ENCODE results near the gene ZFP36L1. TPM values are rescaled to one million over a fixed set of nuclear protein-coding genes. Genes with fewer than 3 reads are reported as not detected.

ZFP36L1 gene
- total and polyA plus RNA-seq, 9 donors, result 50.6 to 241 (median 175) TPM

DNA sequence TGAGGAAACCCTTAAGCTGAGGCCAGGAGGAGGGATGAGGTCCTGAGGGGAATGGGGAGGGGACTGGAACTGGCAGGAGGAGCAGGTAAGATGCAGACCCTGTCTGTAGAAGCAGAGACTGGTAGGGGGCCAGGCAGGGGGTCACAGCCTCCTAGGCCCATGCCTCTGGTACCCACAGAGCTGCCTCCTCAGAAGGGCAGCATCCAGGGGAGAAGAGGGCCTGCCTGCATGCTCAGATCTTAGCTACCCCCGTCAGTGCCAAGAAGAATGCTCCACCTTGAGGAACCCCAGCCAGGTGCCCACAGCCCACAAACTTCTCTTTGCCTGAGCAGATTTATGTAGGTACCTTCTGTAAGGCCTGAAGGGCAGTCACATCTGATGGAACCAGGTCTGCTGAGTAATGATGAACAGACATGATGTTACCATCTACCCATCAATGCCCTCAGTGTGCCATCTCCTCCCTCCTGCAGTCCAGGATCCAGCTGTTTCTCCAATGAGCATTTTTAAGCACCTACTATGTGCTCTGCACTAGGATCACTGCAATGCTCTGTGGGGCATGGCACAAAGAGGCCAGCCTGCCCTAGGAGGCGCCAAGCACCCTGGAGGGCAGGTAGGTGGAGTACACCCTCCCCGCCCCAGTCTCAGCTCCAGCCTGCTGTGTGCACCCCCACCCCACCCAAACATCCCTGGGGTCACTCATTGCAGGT lies 24.8 kb upstream of the ZFP36L1 start:
- peaks cover 68% of the 10 kb centered on the region for H3K4me1 ChIP-seq (ENCODE audit: control insufficient read depth, insufficient read depth, low read length)
- peak overlapping the region; percentile 98 for H3K27ac ChIP-seq (ENCODE audit: low read length)
- 100% methylated on average over 1 of the region's 3 CpGs for WGBS (ENCODE audit: insufficient coverage)
- DNase-seq, result peak; percentile 14
- no peaks in the 10 kb centered on the region for H3K27me3 ChIP-seq (ENCODE audit: control insufficient read depth, insufficient read depth, low read length)
- no peak overlapping the region for H3K4me3 ChIP-seq (ENCODE audit: low read length)
- H3K36me3 ChIP-seq (ENCODE audit: control insufficient read depth, insufficient read depth, low read length), result no peaks in the 10 kb centered on the region
- H3K9me3 ChIP-seq (replicated peaks; ENCODE audit: control insufficient read depth, low read depth, low read length), result no peaks in the 10 kb centered on the region

DNA sequence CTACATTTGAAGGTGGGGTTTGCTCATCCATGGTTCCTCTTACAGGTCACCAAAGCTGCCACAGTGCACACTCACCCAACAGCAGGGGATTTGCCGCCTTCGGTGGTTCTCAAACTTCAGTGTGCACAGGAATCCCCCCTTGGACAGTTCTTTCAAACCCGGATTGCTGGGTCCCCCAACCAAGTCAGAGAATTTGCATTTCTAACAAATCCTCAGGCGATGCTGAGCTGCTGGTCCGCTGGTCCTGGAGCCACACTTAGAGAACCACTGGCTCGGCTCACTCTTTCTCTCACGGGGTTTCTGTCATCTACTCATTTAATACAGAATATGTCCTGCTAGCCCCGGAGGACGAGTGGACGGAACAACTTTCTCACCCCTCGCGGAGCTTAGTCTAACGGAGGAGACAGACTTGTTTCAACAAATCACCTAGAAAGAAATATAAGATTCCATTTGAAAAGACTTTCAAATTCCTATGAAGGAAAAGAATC lies 24.1 kb upstream of the ZFP36L1 start:
- no peak overlapping the region for H3K4me3 ChIP-seq (ENCODE audit: low read length)
- peaks cover 68% of the 10 kb centered on the region for H3K4me1 ChIP-seq (ENCODE audit: control insufficient read depth, insufficient read depth, low read length)
- H3K27me3 ChIP-seq (ENCODE audit: control insufficient read depth, insufficient read depth, low read length), result no peaks in the 10 kb centered on the region
- H3K27ac ChIP-seq (ENCODE audit: low read length), result peak overlapping the region; percentile 98
- no peaks in the 10 kb centered on the region for H3K9me3 ChIP-seq (replicated peaks; ENCODE audit: control insufficient read depth, low read depth, low read length)
- H3K36me3 ChIP-seq (ENCODE audit: control insufficient read depth, insufficient read depth, low read length), result no peaks in the 10 kb centered on the region
- 16% methylated on average over 7 of the region's 13 CpGs for WGBS (ENCODE audit: insufficient coverage)
- no peak for DNase-seq

DNA sequence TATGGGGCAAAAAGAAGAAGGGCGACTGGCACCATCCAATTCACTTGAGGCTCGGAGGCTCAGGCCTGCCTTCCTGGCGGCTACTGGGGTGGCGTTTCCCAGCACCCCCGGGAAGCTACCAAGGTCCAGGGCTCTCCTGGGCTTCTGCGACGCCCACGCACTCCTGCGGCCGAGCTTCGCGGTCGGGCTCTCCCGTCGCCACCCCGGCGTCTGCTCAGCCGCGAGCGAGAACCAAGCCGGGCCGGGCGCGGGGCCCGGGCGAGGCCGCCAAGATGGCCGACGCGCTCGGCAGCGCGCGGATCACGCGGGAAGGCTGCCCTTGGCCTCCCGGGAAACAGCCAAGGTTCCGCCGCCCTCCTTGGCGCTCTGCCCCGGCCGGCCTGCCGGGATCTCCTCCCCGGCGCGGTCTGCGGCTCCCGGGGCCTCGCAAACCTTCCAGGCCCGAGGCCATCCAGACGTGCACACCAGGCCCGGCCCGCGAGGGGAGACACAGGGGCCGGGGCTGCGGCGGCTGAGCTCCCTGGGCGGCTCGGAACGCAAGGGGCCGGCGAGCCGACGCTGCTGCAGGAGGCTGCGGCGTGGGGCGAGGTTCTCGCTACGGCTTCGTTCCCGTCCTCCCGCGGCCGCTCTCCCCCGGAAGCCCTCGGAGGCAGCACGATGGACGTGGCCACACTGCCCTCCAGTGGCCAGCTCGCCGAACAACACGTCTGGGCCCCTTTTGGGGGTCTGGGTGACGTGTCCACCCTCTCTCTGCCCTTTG lies 23.5 kb upstream of the ZFP36L1 start:
- H3K36me3 ChIP-seq (ENCODE audit: control insufficient read depth, insufficient read depth, low read length), result no peaks in the 10 kb centered on the region
- DNase-seq, result peak; percentile 96
- H3K27ac ChIP-seq (ENCODE audit: low read length), result peak overlapping the region; percentile 98
- no peaks in the 10 kb centered on the region for H3K27me3 ChIP-seq (ENCODE audit: control insufficient read depth, insufficient read depth, low read length)
- peak overlapping the region; percentile 38 for H3K4me3 ChIP-seq (ENCODE audit: low read length)
- peaks cover 68% of the 10 kb centered on the region for H3K4me1 ChIP-seq (ENCODE audit: control insufficient read depth, insufficient read depth, low read length)
- H3K9me3 ChIP-seq (replicated peaks; ENCODE audit: control insufficient read depth, low read depth, low read length), result no peaks in the 10 kb centered on the region
- WGBS (ENCODE audit: insufficient coverage), result 1% methylated on average over 79 of the region's 82 CpGs

DNA sequence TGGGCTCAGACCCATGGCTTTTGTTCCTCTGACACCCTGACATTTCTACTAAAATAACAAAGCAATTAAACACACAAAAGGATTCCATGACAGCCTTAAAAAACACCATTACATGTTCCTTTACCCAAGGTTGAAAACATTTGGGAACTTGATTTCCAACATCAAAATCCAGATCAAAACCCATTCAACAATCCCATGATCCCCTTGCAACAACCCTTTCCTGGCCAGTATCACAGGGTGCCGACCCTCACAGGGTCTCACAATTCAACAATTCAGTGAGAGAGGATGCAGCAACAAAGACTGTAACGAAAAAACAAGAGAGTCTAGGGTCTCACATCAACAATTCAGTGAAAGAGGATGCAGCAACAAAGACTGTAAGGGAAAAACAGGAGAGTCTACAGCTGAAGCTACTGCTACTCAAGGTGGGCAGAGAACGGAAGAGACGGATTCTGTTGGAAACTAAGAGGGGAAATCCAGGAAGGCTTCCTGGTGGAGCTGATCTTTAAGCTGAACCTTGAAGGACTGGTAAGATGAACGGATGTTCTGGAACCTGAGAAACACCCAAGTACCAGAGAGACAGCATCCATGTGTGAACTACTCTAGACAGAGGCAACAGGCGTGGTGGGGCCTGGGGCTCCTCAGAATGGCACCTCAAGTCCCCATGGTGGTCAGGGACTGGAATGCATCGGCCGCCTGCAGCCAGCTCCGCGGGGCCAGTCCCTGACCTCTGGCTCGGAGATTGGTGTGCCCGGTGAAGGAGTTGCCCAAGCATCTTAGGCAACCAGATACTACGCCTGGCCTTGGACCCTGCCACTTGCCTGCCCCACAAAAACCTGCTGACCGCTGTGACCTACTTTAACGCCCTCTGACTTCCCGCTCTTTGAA lies 22.7 kb upstream of the ZFP36L1 start:
- Histone ChIP-seq H3K27ac (ENCODE audit: low read length) (peak overlapping the region; percentile 98), H3K4me3 (ENCODE audit: low read length) (peak overlapping the region; percentile 38), H3K9me3 (replicated peaks; ENCODE audit: control insufficient read depth, low read depth, low read length) (no peaks in the 10 kb centered on the region), H3K4me1 (ENCODE audit: control insufficient read depth, insufficient read depth, low read length) (peaks cover 72% of the 10 kb centered on the region), H3K27me3 (ENCODE audit: control insufficient read depth, insufficient read depth, low read length) (no peaks in the 10 kb centered on the region), H3K36me3 (ENCODE audit: control insufficient read depth, insufficient read depth, low read length) (no peaks in the 10 kb centered on the region)
- WGBS (ENCODE audit: insufficient coverage), result 78% methylated on average over 15 of the region's 16 CpGs
- peak; percentile 59 for DNase-seq

DNA sequence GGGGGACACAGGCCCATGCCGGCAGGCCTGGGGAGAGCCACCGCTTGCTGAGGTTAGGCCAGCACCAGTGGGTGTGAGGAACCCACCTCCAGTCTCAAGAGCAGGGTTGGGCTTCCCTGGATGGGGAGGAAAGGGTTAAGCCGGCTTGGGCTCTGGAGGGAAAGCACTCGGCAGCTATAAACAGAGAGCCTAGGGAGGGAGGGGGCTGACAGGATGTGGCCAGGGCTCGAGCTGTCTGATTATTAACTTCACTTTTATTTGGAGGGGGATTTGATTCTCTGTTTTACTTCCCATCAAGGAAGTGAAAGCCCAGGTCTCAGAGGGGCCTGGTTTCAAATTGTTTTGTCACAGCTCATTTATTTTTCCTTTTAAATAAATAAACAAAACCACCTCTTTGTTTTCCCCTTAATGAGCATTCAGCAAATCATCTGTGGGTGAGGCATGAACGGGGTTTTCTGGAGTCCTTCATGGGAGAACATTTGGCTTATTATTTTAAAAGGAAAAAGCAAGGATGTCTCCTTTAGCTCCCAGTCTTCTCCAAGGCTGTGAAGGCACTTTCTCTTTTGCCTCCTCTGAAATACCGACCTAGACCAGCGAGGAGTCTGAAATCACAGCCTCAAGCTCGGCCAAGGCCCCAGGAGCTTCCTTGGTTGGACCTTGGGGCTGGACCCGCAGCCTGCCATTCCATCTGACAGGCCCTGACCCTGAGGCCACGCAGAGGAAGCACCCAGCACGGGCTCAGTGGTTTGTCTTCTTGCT lies 21.9 kb upstream of the ZFP36L1 start:
- Histone ChIP-seq H3K27ac (ENCODE audit: low read length) (peak overlapping the region; percentile 98), H3K9me3 (replicated peaks; ENCODE audit: control insufficient read depth, low read depth, low read length) (no peaks in the 10 kb centered on the region), H3K4me3 (ENCODE audit: low read length) (peak overlapping the region; percentile 2), H3K27me3 (ENCODE audit: control insufficient read depth, insufficient read depth, low read length) (no peaks in the 10 kb centered on the region), H3K36me3 (ENCODE audit: control insufficient read depth, insufficient read depth, low read length) (no peaks in the 10 kb centered on the region), H3K4me1 (ENCODE audit: control insufficient read depth, insufficient read depth, low read length) (peaks cover 70% of the 10 kb centered on the region)
- peak; percentile 91 for DNase-seq
- WGBS (ENCODE audit: insufficient coverage), result 9% methylated on average over 6 of the region's 12 CpGs

DNA sequence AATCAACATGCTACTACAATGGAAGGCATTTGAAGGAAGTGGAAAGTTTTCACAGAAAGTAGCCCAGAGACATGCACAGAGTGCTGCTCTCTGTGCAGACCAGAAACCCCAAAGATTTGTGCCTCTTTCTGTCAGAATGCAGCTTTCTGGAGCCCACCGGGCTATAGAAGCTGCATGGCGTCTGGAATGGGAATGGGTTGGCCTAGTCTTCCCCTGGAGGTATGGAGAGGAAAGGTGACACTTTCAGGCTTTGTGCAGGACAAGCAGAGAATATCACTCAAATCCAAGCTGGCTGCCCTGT lies 21.3 kb upstream of the ZFP36L1 start:
- Histone ChIP-seq H3K4me3 (ENCODE audit: low read length) (no peak overlapping the region), H3K36me3 (ENCODE audit: control insufficient read depth, insufficient read depth, low read length) (no peaks in the 10 kb centered on the region), H3K27me3 (ENCODE audit: control insufficient read depth, insufficient read depth, low read length) (no peaks in the 10 kb centered on the region), H3K9me3 (replicated peaks; ENCODE audit: control insufficient read depth, low read depth, low read length) (no peaks in the 10 kb centered on the region), H3K4me1 (ENCODE audit: control insufficient read depth, insufficient read depth, low read length) (peaks cover 69% of the 10 kb centered on the region), H3K27ac (ENCODE audit: low read length) (peak overlapping the region; percentile 98)
- no CpG with 5 or more reads among the region's 2 CpGs for WGBS (ENCODE audit: insufficient coverage)
- peak; percentile 31 for DNase-seq

DNA sequence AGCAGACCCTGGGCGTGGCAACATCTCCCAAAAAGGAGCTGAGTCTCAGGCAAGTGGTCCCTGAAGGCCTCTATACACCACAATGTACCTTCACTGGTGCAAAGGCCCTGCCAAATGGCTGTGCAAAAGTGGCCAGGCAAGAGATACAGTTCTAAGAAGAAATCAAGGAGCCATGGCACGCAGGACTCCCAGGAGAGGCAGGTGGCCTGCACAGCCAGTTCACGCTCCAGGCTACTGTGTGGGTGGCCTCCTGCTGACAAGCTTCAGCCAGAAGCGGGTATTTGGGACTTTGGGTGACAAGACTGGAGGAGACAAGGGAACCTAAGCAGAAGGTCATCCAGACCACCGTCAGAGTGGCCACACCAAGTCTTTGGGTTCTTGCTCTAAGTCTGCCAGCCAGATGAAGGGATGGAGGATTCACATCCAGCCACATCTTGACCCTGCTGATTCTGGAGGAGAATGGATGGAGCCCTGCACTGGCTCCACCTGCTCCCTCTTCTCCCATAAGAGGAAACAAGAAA lies 20.5 kb upstream of the ZFP36L1 start:
- Histone ChIP-seq H3K4me3 (ENCODE audit: low read length) (no peak overlapping the region), H3K27ac (ENCODE audit: low read length) (peak overlapping the region; percentile 98), H3K4me1 (ENCODE audit: control insufficient read depth, insufficient read depth, low read length) (peaks cover 71% of the 10 kb centered on the region), H3K36me3 (ENCODE audit: control insufficient read depth, insufficient read depth, low read length) (no peaks in the 10 kb centered on the region), H3K27me3 (ENCODE audit: control insufficient read depth, insufficient read depth, low read length) (no peaks in the 10 kb centered on the region), H3K9me3 (replicated peaks; ENCODE audit: control insufficient read depth, low read depth, low read length) (no peaks in the 10 kb centered on the region)
- 87% methylated on average over 4 of the region's 5 CpGs for WGBS (ENCODE audit: insufficient coverage)
- peak; percentile 13 for DNase-seq

DNA sequence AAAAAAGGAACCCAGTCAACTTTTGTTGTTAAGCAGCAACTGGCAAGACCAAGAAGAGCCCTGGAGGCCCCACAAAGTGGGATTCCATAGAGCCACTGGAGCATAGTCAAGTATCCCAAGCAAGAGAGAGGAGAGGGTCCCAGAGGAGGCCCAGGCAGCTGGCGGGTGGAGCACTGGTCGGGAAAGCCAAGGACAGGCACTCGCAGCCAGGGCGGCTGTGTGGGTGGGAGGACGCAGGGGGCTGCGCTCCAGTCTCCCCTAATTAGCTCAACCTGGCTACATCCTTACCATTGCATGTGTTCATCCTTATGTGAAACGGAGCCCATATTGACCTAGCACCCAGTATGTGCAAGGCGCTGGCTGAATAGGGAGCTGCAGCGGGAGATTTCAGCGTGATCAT lies 18.3 kb upstream of the ZFP36L1 start:
- Histone ChIP-seq H3K4me3 (ENCODE audit: low read length) (no peak overlapping the region), H3K4me1 (ENCODE audit: control insufficient read depth, insufficient read depth, low read length) (peaks cover 85% of the 10 kb centered on the region), H3K27me3 (ENCODE audit: control insufficient read depth, insufficient read depth, low read length) (no peaks in the 10 kb centered on the region), H3K9me3 (replicated peaks; ENCODE audit: control insufficient read depth, low read depth, low read length) (no peaks in the 10 kb centered on the region), H3K36me3 (ENCODE audit: control insufficient read depth, insufficient read depth, low read length) (no peaks in the 10 kb centered on the region), H3K27ac (ENCODE audit: low read length) (peak overlapping the region; percentile 84)
- 23% methylated on average over 5 of the region's 10 CpGs for whole genome bisulfite sequencing (ENCODE audit: insufficient coverage)
- peak; percentile 65 for DNase-seq

Data from muscle of leg (tissue), 11 donors.